Gastrocnemius medialis (tissue), 4 donors: ENCODE data around the gene PLCH1. TPM values are rescaled to one million over a fixed set of nuclear protein-coding genes. Genes with fewer than 3 reads are reported as not detected.

ENCODE experiments used
- ATAC-seq, 2 donors: fragments of 150-250 bp; one replicate each; pipeline ENCODE4 v1.9.1; 2016
- DNase-seq, 2 donors: peaks; one replicate each; pipeline ENCODE4 v3.0.0-alpha.2; 2019
- H3K27ac ChIP-seq, 4 donors: fragments of 200-600 bp; sonication (generic); 1 replicate in 1 of 4; 2 replicates in 3 of 4; pipeline ENCODE4 v1.5.1; 2016 to 2018; ENCODE audit warnings: mild to moderate bottlenecking in 2 of 4, moderate library complexity in 1 of 4
- H3K27me3 ChIP-seq, 3 donors: fragments of 200-600 bp; sonication (generic) in 2 of 3; 1 replicate in 1 of 3; 2 replicates in 2 of 3; pipeline versions ENCODE4 v1.5.1 to v1.6.0; 2016 to 2019; ENCODE audit warnings: mild to moderate bottlenecking in 1 of 3, moderate library complexity in 1 of 3
- H3K36me3 ChIP-seq, 2 donors: fragments of 200-600 bp; sonication (generic) in 1 of 2; one replicate each; pipeline ENCODE4 v1.5.1; 2017 to 2018
- H3K4me1 ChIP-seq, 2 donors: fragments of 200-600 bp; sonication (generic) in 1 of 2; one replicate each; pipeline ENCODE4 v1.5.1; 2016 to 2017; ENCODE audit warnings: mild to moderate bottlenecking in 2 of 2
- H3K4me3 ChIP-seq, 4 donors: fragments of 200-600 bp; sonication (generic) in 3 of 4; 1 replicate in 1 of 4; 2 replicates in 3 of 4; pipeline ENCODE4 v1.5.1; 2016 to 2019; ENCODE audit warnings: mild to moderate bottlenecking in 2 of 4
- H3K9me3 ChIP-seq, 3 donors: fragments of 200-600 bp; sonication (generic) in 2 of 3; 1 replicate in 1 of 3; 2 replicates in 2 of 3; pipeline ENCODE4 v1.5.1; 2016 to 2019
- CTCF ChIP-seq, 5 experiments: fragments of 450-650 bp in 3 of 5; fragments of 200-600 bp in 2 of 5; sonication (generic) in 2 of 5; IDR thresholded peaks in 4 of 5; conservative IDR thresholded peaks in 1 of 5; 1 replicate in 4 of 5; 2 replicates in 1 of 5; pipeline ENCODE4 v1.5.1; 2016 to 2019; ENCODE audit warnings: antibody characterized with exemption in 5 of 5, mild to moderate bottlenecking in 3 of 5, moderate library complexity in 3 of 5
- POLR2A ChIP-seq, 2 donors: fragments of 450-650 bp; IDR thresholded peaks; one replicate each; pipeline ENCODE4 v1.6.1; 2017; ENCODE audit warnings: antibody characterized with exemption in 2 of 2, mild to moderate bottlenecking in 2 of 2, moderate library complexity in 2 of 2
- in situ Hi-C, 4 donors: fragments of 200-750 bp; cut with MboI; loops; one replicate each; pipeline versions ENCODE4 v1.15.0 to v1.8.0; 2017; ENCODE audit warnings: low sequenced_read_pairs in 4 of 4
- intact Hi-C: fragments of 100-400 bp; cut with DNase I; formaldehyde crosslinking; loops from one replicate; pipeline ENCODE4 v1.15.1; 2023; ENCODE audit warnings: low total_unique reads
- total RNA-seq, 4 donors: library from RNA; depleted of rRNA; stranded (reverse); fragments of >200 nt; gene quantifications; one replicate each; pipeline versions ENCODE4 v1.1.0 to v1.2.3, GENCODE V29; 2016

PLCH1 gene
- total RNA-seq, 4 donors from 2014 or later: 0.07 to 0.33 (median 0.10) TPM; not detected in 1

- DNase-seq: no peak
- H3K27ac ChIP-seq: no peak overlapping the region
- TF ChIP-seq POLR2A (IDR thresholded peaks at IDR 0.05): no peak
- TF ChIP-seq CTCF (IDR thresholded peaks at IDR 0.05 in 4 of 5, conservative IDR thresholded peaks at IDR 0.05 in 1 of 5): no peak
- in situ Hi-C loops: no loop called here
- H3K9me3 ChIP-seq: no peaks in the 10 kb centered on the region
- intact Hi-C loops: no loop called here
- no peaks in the 10 kb centered on the region for H3K4me1 ChIP-seq
- no peaks in the 10 kb centered on the region for H3K27me3 ChIP-seq
- no peak overlapping the region for H3K4me3 ChIP-seq
- no peaks in the 10 kb centered on the region for H3K36me3 ChIP-seq
- ATAC-seq: no peak
Measured at GRCh38 chr3:155548195-155548594, 196.7 kb downstream of the PLCH1 start.

DNA sequence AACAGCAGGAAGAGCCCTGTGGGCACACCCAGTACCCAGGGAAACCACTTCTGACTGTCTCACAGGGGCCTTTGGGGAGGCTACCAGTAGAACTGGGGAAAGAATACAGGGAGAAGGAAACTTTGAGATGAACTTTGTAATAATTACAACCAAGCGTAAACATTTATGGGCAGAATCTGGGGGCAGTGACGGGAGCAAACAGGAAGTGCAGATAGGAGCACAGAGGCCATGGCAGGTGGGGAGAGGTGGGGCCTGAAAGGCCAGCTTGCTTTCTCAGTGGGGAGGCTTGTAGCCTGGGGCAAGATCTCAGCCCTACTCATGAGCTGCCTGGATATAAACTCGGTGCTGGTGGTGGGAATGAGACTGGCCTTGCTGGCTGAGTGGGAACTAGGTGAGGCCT is 209.8 kb downstream of the PLCH1 start:
- Histone ChIP-seq H3K9me3 (no peaks in the 10 kb centered on the region), H3K27ac (no peak overlapping the region), H3K4me3 (no peak overlapping the region), H3K4me1 (no peaks in the 10 kb centered on the region), H3K36me3 (no peaks in the 10 kb centered on the region), H3K27me3 (no peaks in the 10 kb centered on the region)
- ATAC-seq (no peak), DNase-seq (no peak)
- TF ChIP-seq POLR2A (IDR thresholded peaks at IDR 0.05): no peak
- no peak for TF ChIP-seq CTCF (IDR thresholded peaks at IDR 0.05 in 4 of 5, conservative IDR thresholded peaks at IDR 0.05 in 1 of 5)
- intact Hi-C loops: no loop called here
- in situ Hi-C loops: loop anchor here in 1 of 4 donors (5.0 kb wide), 1 partner anchor 33 kb away; no protein-coding TSS in a partner anchor

GRCh38 chr3:155528579-155528978 is 216.3 kb downstream of the PLCH1 start:
- intact Hi-C loops (no loop called here), in situ Hi-C loops (no loop called here)
- TF ChIP-seq CTCF (IDR thresholded peaks at IDR 0.05 in 4 of 5, conservative IDR thresholded peaks at IDR 0.05 in 1 of 5) (no peak), POLR2A (IDR thresholded peaks at IDR 0.05) (no peak)
- no peaks in the 10 kb centered on the region for H3K4me1 ChIP-seq
- no peaks in the 10 kb centered on the region for H3K36me3 ChIP-seq
- H3K4me3 ChIP-seq: no peak overlapping the region
- H3K27me3 ChIP-seq: no peaks in the 10 kb centered on the region
- DNase-seq (no peak), ATAC-seq (no peak)
- no peak overlapping the region for H3K27ac ChIP-seq
- H3K9me3 ChIP-seq: no peaks in the 10 kb centered on the region

DNA sequence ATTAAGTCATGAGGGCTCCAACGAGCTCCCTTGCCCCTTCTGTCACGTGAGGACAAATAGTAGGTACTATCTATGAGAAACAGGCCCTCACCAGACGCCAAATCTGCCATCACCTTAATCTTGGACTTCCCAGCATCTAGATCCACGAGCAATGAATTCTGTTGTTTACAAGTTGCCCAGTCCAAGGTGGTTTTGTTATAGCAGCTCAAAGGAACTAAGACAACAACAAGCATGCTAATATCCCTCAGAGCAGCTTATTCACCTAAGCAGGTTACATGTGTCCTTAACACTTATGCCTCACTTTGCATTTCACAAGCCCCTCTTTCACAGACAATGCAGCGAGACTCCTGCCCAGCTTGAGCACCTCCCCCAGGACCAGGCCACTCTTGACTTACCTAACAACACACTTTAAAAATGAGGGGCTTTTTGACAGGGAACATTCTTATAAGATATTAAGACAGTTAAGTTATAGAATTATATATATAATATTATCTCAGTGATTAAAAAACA is 219.5 kb downstream of the PLCH1 start:
- DNase-seq: no peak
- Histone ChIP-seq H3K27me3 (no peaks in the 10 kb centered on the region), H3K27ac (no peak overlapping the region), H3K4me1 (no peaks in the 10 kb centered on the region), H3K9me3 (no peaks in the 10 kb centered on the region), H3K36me3 (no peaks in the 10 kb centered on the region), H3K4me3 (no peak overlapping the region)
- ATAC-seq: no peak
- in situ Hi-C loops: no loop called here
- intact Hi-C loops: no loop called here
- TF ChIP-seq CTCF (IDR thresholded peaks at IDR 0.05 in 4 of 5, conservative IDR thresholded peaks at IDR 0.05 in 1 of 5): no peak
- no peak for TF ChIP-seq POLR2A (IDR thresholded peaks at IDR 0.05)

DNA sequence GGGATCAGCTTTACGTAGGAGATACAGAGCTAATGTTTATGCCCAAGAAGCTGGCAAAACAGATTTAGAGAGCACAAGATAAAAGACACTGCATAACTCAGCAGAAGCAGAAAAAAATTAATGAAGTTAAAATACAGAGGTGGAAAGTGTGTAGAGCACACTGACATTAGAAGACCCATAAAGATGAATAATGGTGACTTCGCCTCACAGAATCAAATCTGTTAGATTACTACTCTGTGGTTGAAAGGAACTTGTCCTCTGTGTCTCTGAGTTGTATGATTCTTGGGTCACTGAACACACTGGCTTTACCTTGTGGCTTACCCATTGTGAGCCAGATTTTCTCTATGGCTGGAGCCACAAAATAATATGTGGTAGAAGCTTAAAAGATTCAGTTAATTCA is 224.4 kb downstream of the PLCH1 start:
- Histone ChIP-seq H3K9me3 (no peaks in the 10 kb centered on the region), H3K27me3 (no peaks in the 10 kb centered on the region), H3K27ac (no peak overlapping the region), H3K4me3 (no peak overlapping the region), H3K4me1 (no peaks in the 10 kb centered on the region), H3K36me3 (no peaks in the 10 kb centered on the region)
- no peak for ATAC-seq
- in situ Hi-C loops: no loop called here
- TF ChIP-seq POLR2A (IDR thresholded peaks at IDR 0.05) (no peak), CTCF (IDR thresholded peaks at IDR 0.05 in 4 of 5, conservative IDR thresholded peaks at IDR 0.05 in 1 of 5) (no peak)
- intact Hi-C loops: no loop called here
- no peak for DNase-seq
